Trophoblast cell (in vitro differentiated cells and primary cell): ENCODE measurements around the gene S100A3.

ENCODE experiments used
- DNase-seq, 2 donors: peaks; one replicate each; pipeline ENCODE4 v3.0.0-alpha.2; 2016
- H2AFZ ChIP-seq: 2 replicates; pipeline ENCODE4 v1.6.1; 2013; ENCODE audit warnings: low read length, moderate library complexity, mild to moderate bottlenecking; ENCODE audit not compliant: insufficient read depth, poor library complexity
- H2AK5ac ChIP-seq: 2 replicates; pipeline ENCODE4 v1.6.1; 2013; ENCODE audit warnings: mild to moderate bottlenecking, low read length
- H2BK120ac ChIP-seq: 2 replicates; pipeline ENCODE4 v1.6.1; 2013; ENCODE audit warnings: low read length, mild to moderate bottlenecking, moderate library complexity; ENCODE audit not compliant: insufficient read depth, poor library complexity
- H2BK12ac ChIP-seq: 2 replicates; pipeline ENCODE4 v1.6.1; 2013; ENCODE audit warnings: mild to moderate bottlenecking, low read length, moderate library complexity
- H2BK5ac ChIP-seq: 2 replicates; pipeline ENCODE4 v1.6.1; 2013; ENCODE audit warnings: low read length, low read depth, moderate library complexity, mild to moderate bottlenecking; ENCODE audit not compliant: poor library complexity
- H3K14ac ChIP-seq: 2 replicates; pipeline ENCODE4 v1.6.1; 2013; ENCODE audit warnings: mild to moderate bottlenecking, low read length
- H3K18ac ChIP-seq: 2 replicates; pipeline ENCODE4 v1.6.1; 2013; ENCODE audit warnings: mild to moderate bottlenecking, low read length
- H3K23ac ChIP-seq: 2 replicates; pipeline ENCODE4 v1.6.1; 2013; ENCODE audit warnings: low read length
- H3K27ac ChIP-seq: 2 replicates; pipeline ENCODE4 v1.5.1; 2013; ENCODE audit warnings: low read depth, mild to moderate bottlenecking, inconsistent platforms, low read length, moderate library complexity
- H3K27me3 ChIP-seq: 2 replicates; pipeline ENCODE4 v1.6.1; 2013; ENCODE audit warnings: inconsistent platforms, mild to moderate bottlenecking, low read length, moderate library complexity; ENCODE audit not compliant: insufficient read depth
- H3K36me3 ChIP-seq, 2 experiments: 1 replicate in 1 of 2; 2 replicates in 1 of 2; pipeline ENCODE4 v1.6.1; 2013; ENCODE audit warnings: low read length in 2 of 2, mild to moderate bottlenecking in 2 of 2, moderate library complexity in 1 of 2; ENCODE audit not compliant: insufficient read depth in 2 of 2, control insufficient read depth in 1 of 2
- H3K4ac ChIP-seq: 2 replicates; pipeline ENCODE4 v1.6.1; 2013; ENCODE audit warnings: low read depth, mild to moderate bottlenecking, low read length, moderate library complexity
- H3K4me1 ChIP-seq, 2 experiments: 1 replicate in 1 of 2; 2 replicates in 1 of 2; pipeline ENCODE4 v1.6.1; 2013; ENCODE audit warnings: low read length in 2 of 2, mild to moderate bottlenecking in 2 of 2, moderate library complexity in 1 of 2; ENCODE audit not compliant: insufficient read depth in 2 of 2, control insufficient read depth in 1 of 2
- H3K4me2 ChIP-seq: 2 replicates; pipeline ENCODE4 v1.6.1; 2013; ENCODE audit warnings: inconsistent platforms, mild to moderate bottlenecking, low read length, moderate library complexity
- H3K4me3 ChIP-seq: 2 replicates; pipeline ENCODE4 v1.5.1; 2013; ENCODE audit warnings: mild to moderate bottlenecking, low read depth, low read length, inconsistent platforms
- H3K79me1 ChIP-seq: one replicate; pipeline ENCODE4 v1.6.1; 2013; ENCODE audit warnings: low read length
- H3K79me2 ChIP-seq: 2 replicates; pipeline ENCODE4 v1.6.1; 2013; ENCODE audit warnings: low read length, mild to moderate bottlenecking; ENCODE audit not compliant: control insufficient read depth, insufficient read depth, poor library complexity
- H3K9ac ChIP-seq: 2 replicates; pipeline ENCODE4 v1.6.1; 2013; ENCODE audit warnings: mild to moderate bottlenecking, low read length
- H3K9me3 ChIP-seq: 2 replicates; pipeline ENCODE4 v1.6.1; 2013; ENCODE audit warnings: low read depth, mild to moderate bottlenecking, control low read depth, inconsistent platforms, low read length; ENCODE audit not compliant: insufficient read depth
- H4K12ac ChIP-seq: 2 replicates; pipeline ENCODE4 v1.6.1; 2013; ENCODE audit warnings: low read depth, mild to moderate bottlenecking, low read length, moderate library complexity
- H4K8ac ChIP-seq: 2 replicates; pipeline ENCODE4 v1.6.1; 2013; ENCODE audit warnings: low read depth, mild to moderate bottlenecking, low read length, moderate library complexity
- H4K91ac ChIP-seq: one replicate; pipeline ENCODE4 v1.6.1; 2013; ENCODE audit warnings: low read depth, mild to moderate bottlenecking, low read length, moderate library complexity
- WGBS: extraction: QIAGEN DNeasy Blood & Tissue Kit; methylation state at CpG from one replicate; pipeline ENCODE4 v1.1.7; 2013; ENCODE audit warnings: missing lambda C conversion rate; ENCODE audit not compliant: insufficient read length, insufficient coverage; ENCODE audit errors: extremely low coverage; 5-methylcytosine and 5-hydroxymethylcytosine counted together

S100A3 gene

DNA sequence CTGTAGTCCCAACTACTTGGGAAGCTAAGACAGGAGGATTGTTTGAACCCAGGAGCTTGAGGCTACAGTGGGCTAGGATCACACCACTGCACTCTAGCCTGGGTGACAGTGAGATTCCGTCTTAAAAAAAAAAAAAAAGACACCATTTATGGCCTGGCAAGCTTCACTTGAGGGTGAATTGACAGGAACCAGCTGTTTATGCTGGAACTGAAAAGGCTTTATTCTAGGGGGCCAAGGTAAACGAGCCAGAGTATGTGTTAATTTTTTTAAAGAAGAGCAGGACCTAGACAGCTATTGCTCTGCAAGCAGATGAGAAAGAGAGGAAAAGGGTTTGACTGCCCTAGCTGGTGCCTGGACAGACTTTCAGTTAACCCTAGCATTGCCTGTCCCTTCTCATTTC lies 50.3 kb downstream of the S100A3 start:
- no peak overlapping the region for H3K4me2 ChIP-seq
- H3K27me3 ChIP-seq, result no peaks in the 10 kb centered on the region
- H2AK5ac ChIP-seq, result no peak overlapping the region
- H3K4me3 ChIP-seq, result no peak overlapping the region
- H3K9ac ChIP-seq, result no peak overlapping the region
- H3K9me3 ChIP-seq, result no peaks in the 10 kb centered on the region
- H2BK120ac ChIP-seq, result no peak overlapping the region
- no peak overlapping the region for H3K18ac ChIP-seq
- H4K91ac ChIP-seq, result no peak overlapping the region
- no peaks in the 10 kb centered on the region for H3K79me2 ChIP-seq
- no peak overlapping the region for H3K23ac ChIP-seq
- peaks cover 0 to under 1% of the 10 kb centered on the region in 2 experiments for H3K4me1 ChIP-seq
- no peaks in the 10 kb centered on the region for H3K79me1 ChIP-seq
- H3K4ac ChIP-seq, result no peak overlapping the region
- no peak overlapping the region for H2BK12ac ChIP-seq
- H4K8ac ChIP-seq, result no peak overlapping the region
- no peaks in the 10 kb centered on the region for H3K36me3 ChIP-seq
- no peak overlapping the region for H3K27ac ChIP-seq
- no peak overlapping the region for H4K12ac ChIP-seq
- no peak for DNase-seq
- no CpG with 5 or more reads among the region's 2 CpGs for WGBS
- H2AFZ ChIP-seq, result no peak overlapping the region
- no peak overlapping the region for H2BK5ac ChIP-seq
- H3K14ac ChIP-seq, result no peak overlapping the region
